ENCODE data around the gene DHX30. TPM values are rescaled to one million over a fixed set of nuclear protein-coding genes. Genes with fewer than 3 reads are reported as not detected.

DHX30 gene
- polyA plus RNA-seq, 1 of the 3 experiments (the other 2 are of a cell fraction) = 86.3 TPM

- ChIA-PET CTCF (interaction anchor here (0.7 kb wide), 1 partner anchor 10 kb away, joined by 3 read pairs; no protein-coding TSS in a partner anchor), POLR2A (interaction anchor here (0.9 kb wide), 1 partner anchor 9 kb away, joined by 3 read pairs; no protein-coding TSS in a partner anchor)
- Histone ChIP-seq H3K4me3 (ENCODE audit: low read depth in 2 of 2, low read length in 1 of 2) (no peak overlapping the region), H3K9me3 (no peaks in the 10 kb centered on the region), H3K4me1 (ENCODE audit: control insufficient read depth in 1 of 2, insufficient read depth in 2 of 2, low read depth in 1 of 2, low read length in 1 of 2) (no peaks in the 10 kb centered on the region), H2AFZ (ENCODE audit: low read depth) (no peak overlapping the region), H3K79me2 (ENCODE audit: insufficient read depth) (no peaks in the 10 kb centered on the region; the same call in 1 of the 2 replicates), H3K9me2 (no peaks in the 10 kb centered on the region), H3F3A (replicated peaks; ENCODE audit: insufficient read depth) (no peaks in the 10 kb centered on the region), H3K9ac (no peak overlapping the region), H3K27ac (ENCODE audit: low read depth in 2 of 2, low read length in 1 of 2) (no peak overlapping the region), H3K36me3 (replicated peaks in 1 of 2; ENCODE audit: control insufficient read depth in 1 of 2, insufficient read depth in 2 of 2, low read length in 1 of 2) (peaks cover 25 to 43% of the 10 kb centered on the region in 2 experiments), H3K27me3 (ENCODE audit: insufficient read depth) (no peaks in the 10 kb centered on the region), H3K4me2 (no peak overlapping the region), H4K20me1 (ENCODE audit: insufficient read depth) (no peaks in the 10 kb centered on the region)
- DNase-seq = no peak
- WGBS (ENCODE audit: low lambda C conversion rate) = 95% methylated on average over 9 of the region's 12 CpGs
- TF ChIP-seq SMC3 (IDR thresholded peaks at IDR 0.05; ENCODE audit: low read depth, low read length) (no peak), TAF1 (IDR thresholded peaks at IDR 0.05; ENCODE audit: borderline replicate concordance, low read depth, low read length) (no peak), GATA2 (CRISPR knock-in tag; IDR thresholded peaks at IDR 0.05) (no peak), YY1 (IDR thresholded peaks at IDR 0.05; ENCODE audit: low read depth) (no peak), ELF1 (IDR thresholded peaks at IDR 0.05) (no peak), USF2 (IDR thresholded peaks at IDR 0.05; ENCODE audit: borderline replicate concordance, low read depth, low read length) (no peak), MAX (IDR thresholded peaks at IDR 0.05; ENCODE audit: low read depth) (no peak), MXI1 (IDR thresholded peaks at IDR 0.05; ENCODE audit: low read depth, low read length) (no peak), FOSL2 (IDR thresholded peaks at IDR 0.05; ENCODE audit: borderline replicate concordance, low read depth) (no peak), SIN3A (IDR thresholded peaks at IDR 0.05; ENCODE audit: borderline replicate concordance, low read depth, low read length) (no peak), RFX5 (IDR thresholded peaks at IDR 0.05; ENCODE audit: low read length) (no peak), CTCF (IDR thresholded peaks at IDR 0.05) (no peak), RAD21 (IDR thresholded peaks at IDR 0.05; ENCODE audit: low read length) (no peak), POLR2AphosphoS5 (IDR thresholded peaks at IDR 0.05; ENCODE audit: low read depth, low read length) (no peak)
- TF ChIP-seq, protein P1, sequence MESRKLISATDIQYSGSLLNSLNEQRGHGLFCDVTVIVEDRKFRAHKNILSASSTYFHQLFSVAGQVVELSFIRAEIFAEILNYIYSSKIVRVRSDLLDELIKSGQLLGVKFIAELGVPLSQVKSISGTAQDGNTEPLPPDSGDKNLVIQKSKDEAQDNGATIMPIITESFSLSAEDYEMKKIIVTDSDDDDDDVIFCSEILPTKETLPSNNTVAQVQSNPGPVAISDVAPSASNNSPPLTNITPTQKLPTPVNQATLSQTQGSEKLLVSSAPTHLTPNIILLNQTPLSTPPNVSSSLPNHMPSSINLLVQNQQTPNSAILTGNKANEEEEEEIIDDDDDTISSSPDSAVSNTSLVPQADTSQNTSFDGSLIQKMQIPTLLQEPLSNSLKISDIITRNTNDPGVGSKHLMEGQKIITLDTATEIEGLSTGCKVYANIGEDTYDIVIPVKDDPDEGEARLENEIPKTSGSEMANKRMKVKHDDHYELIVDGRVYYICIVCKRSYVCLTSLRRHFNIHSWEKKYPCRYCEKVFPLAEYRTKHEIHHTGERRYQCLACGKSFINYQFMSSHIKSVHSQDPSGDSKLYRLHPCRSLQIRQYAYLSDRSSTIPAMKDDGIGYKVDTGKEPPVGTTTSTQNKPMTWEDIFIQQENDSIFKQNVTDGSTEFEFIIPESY (IDR thresholded peaks at IDR 0.05; ENCODE audit: borderline replicate concordance, low read depth) = no peak
Measured at GRCh38 chr3:47863391-47864128, 60.6 kb downstream of the DHX30 start.
